Camera-type eye (tissue), 1 donor: ENCODE data around the gene DNM1. TPM values are rescaled to one million over a fixed set of nuclear protein-coding genes. Genes with fewer than 3 reads are reported as not detected.

Experiments used
- total RNA-seq: library from RNA; depleted of rRNA; stranded (reverse); fragments of >200 nt; gene quantifications from one replicate; pipeline ENCODE4 v1.2.3, GENCODE V29; 2014

DNM1 gene
- total RNA-seq = 135 TPM

GRCh38 chr9:128203024-128203706 lies at the start of gene DNM1:
DNM1 (plus strand) TSS chr9:128203379; CDS start chr9:128203471, 92 bp downstream.

GRCh38 chr9:128159784-128160602 lies 43.2 kb upstream of the DNM1 start, which contains the start of gene BBLN:
BBLN (plus strand) TSS chr9:128160265; CDS start chr9:128160408, 143 bp downstream.

GRCh38 chr9:128191406-128192046 lies 11.7 kb upstream of the DNM1 start, which contains the start of gene CIZ1:
CIZ1 (minus strand) TSS chr9:128191572; CDS start chr9:128190857, 715 bp downstream.

GRCh38 chr9:128275198-128276007 lies 72.2 kb downstream of the DNM1 start, which contains the start of gene GOLGA2:
GOLGA2 (minus strand) TSS chr9:128276007; CDS start chr9:128275976, 31 bp downstream.

GRCh38 chr9:128276008-128276573 lies 72.9 kb downstream of the DNM1 start, which contains the start of gene SWI5:
SWI5 (plus strand) TSS chr9:128276276.

Other genes with a start within 250 kb of the DNM1 start
- gene EEIG1, start 222.4 kb upstream of the DNM1 start, total RNA-seq = 22.5 TPM
- gene NAIF1, start 136.1 kb upstream of the DNM1 start, total RNA-seq = 10.6 TPM
- gene SLC25A25, start 135.1 kb upstream of the DNM1 start, total RNA-seq = 24.4 TPM
- 42.3 TPM for gene PTGES2, start 75.7 kb upstream of the DNM1 start, total RNA-seq
- gene LCN2, start 53.9 kb upstream of the DNM1 start, total RNA-seq = 21.4 TPM
- gene BBLN, start 43.1 kb upstream of the DNM1 start, total RNA-seq = 103 TPM
- gene CIZ1, start 11.8 kb upstream of the DNM1 start, total RNA-seq = 57.5 TPM
- 167 TPM for gene GOLGA2, start 72.6 kb downstream of the DNM1 start, total RNA-seq
- 20.0 TPM for gene SWI5, start 72.9 kb downstream of the DNM1 start, total RNA-seq
- 10.4 TPM for gene TRUB2, start 119.1 kb downstream of the DNM1 start, total RNA-seq
- 39.9 TPM for gene COQ4, start 119.5 kb downstream of the DNM1 start, total RNA-seq
- gene SLC27A4, start 137.1 kb downstream of the DNM1 start, total RNA-seq = 15.4 TPM
- 22.7 TPM for gene URM1, start 168.0 kb downstream of the DNM1 start, total RNA-seq
- 50.6 TPM for gene CERCAM, start 217.5 kb downstream of the DNM1 start, total RNA-seq